ENCODE results near the gene MAGEA11.
"Not testable (repeated sequence)": the region's sequence is repeated elsewhere in the genome, so short reads cannot be mapped to it uniquely, and the experiment has no call there.

MAGEA11 gene, protein sequence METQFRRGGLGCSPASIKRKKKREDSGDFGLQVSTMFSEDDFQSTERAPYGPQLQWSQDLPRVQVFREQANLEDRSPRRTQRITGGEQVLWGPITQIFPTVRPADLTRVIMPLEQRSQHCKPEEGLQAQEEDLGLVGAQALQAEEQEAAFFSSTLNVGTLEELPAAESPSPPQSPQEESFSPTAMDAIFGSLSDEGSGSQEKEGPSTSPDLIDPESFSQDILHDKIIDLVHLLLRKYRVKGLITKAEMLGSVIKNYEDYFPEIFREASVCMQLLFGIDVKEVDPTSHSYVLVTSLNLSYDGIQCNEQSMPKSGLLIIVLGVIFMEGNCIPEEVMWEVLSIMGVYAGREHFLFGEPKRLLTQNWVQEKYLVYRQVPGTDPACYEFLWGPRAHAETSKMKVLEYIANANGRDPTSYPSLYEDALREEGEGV

DNA sequence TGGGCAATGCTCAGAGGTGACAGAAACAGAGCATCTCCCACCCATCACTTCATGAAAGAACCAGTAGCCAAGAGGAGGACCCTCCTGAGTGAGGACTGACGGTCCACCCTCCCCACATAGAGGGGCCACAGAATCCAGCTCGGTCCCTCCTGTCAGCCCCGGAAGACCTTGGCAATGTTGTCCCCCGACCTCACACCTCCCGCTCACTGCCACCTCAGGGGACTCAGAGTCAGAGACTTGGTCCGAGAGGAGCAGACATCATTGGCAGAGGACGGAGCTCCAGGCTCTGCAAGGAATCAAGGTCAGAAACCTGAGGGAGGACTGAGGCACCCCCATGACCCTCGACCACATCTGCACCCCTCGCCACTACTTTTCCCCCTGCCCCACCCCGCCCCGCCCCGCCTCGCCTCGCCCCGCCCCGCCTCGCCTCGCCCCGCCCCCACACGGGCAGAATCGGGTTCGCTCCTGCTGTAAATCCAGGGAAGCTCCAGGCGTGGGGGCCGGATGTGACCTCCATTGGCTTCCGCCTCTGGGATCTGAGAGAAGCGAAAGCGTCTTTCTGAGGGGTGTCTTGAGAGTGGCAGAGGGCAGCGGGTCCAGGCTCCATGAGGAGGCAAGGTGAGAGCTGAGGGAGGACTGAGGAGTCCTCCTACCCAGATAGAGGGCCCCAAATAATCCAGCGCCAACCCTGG, at the start of gene MAGEA11:
Gene MAGEA11, plus strand, starts transcription at position 516 of the 692 bp plus-strand sequence. CDS start 1,100 bp downstream, outside the sequence.
- no peak for DNase-seq

DNA sequence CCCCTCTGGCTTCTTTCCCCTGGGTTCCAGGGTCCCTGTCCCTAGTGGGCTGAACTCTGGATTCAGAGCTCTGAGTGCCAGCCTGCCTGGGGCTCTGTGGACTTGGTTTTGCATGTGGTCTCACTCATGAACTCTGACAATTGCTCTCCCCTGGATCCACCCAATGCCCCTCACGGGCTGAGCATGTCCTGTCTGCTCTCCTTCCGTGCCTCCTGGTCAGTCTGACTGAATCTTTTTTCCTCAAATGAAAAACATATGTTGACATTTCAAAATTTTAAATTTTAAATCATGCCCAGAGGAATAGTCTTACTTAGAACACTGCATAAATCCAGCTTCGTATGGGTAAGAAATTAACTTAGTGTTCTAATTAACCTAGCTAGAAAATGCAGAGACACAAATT, 36.8 kb upstream of the MAGEA11 start:
- not testable (repeated sequence) for DNase-seq

GRCh38 chrX:149675554-149675953, 36.3 kb upstream of the MAGEA11 start:
- not testable (repeated sequence) for DNase-seq

DNA sequence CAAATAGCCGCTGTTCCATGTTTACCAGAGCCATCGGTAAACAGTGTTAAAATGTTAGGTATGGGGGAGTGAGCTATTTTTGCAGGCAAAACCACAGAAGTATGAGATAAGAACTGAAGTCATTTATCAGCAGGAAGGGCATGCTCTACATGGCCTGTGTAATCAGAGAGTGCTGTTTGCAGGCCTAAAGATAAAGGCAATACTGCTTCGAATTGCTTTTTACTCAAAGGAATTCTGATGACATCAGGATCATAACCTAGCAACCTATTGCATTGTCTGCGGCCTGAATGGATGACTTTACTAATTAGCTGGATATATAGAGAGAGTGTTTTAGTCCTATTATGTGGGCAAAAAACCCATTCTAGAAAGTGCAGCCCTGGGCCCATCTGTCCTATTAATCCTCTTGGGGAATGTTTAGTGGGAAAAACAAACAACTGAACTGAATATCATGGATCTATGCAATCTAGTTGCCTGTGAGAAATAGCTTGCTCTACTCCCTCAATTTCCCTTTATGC, 32.6 kb upstream of the MAGEA11 start:
- DNase-seq = not testable (repeated sequence)

GRCh38 chrX:149681182-149681581, 30.7 kb upstream of the MAGEA11 start:
- no peak for DNase-seq

GRCh38 chrX:149682031-149682430, 29.8 kb upstream of the MAGEA11 start:
- no peak for DNase-seq

- no peak for DNase-seq
Observed at GRCh38 chrX:149682956-149683947, 28.6 kb upstream of the MAGEA11 start.

- no peak for DNase-seq
Observed at GRCh38 chrX:149683966-149684730, 27.7 kb upstream of the MAGEA11 start.

- no peak for DNase-seq
Observed at GRCh38 chrX:149687991-149688390, 23.9 kb upstream of the MAGEA11 start.

DNA sequence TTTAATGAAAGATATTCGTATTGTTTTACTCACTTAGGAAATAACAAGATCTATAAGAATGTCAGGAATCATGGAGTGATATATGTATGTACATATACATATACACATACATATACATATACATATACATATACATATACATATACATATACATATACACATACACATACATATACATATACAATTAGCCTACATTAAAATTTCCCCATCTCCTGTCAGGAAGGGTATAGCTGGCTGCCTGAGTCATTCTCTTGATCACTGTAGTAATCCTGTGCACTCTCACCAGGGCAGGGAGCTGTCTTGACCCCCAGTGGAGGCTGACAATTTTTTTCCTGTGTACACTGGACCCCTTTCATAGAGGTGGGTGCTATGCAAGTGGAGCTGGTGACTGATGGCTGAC, 23.3 kb upstream of the MAGEA11 start:
- no peak for DNase-seq

GRCh38 chrX:149691794-149692193, 20.1 kb upstream of the MAGEA11 start:
- DNase-seq = no peak

- DNase-seq = not testable (repeated sequence)
Observed at GRCh38 chrX:149692686-149693272, 19.1 kb upstream of the MAGEA11 start.

GRCh38 chrX:149699761-149700160, 12.1 kb upstream of the MAGEA11 start:
- DNase-seq = no peak

DNA sequence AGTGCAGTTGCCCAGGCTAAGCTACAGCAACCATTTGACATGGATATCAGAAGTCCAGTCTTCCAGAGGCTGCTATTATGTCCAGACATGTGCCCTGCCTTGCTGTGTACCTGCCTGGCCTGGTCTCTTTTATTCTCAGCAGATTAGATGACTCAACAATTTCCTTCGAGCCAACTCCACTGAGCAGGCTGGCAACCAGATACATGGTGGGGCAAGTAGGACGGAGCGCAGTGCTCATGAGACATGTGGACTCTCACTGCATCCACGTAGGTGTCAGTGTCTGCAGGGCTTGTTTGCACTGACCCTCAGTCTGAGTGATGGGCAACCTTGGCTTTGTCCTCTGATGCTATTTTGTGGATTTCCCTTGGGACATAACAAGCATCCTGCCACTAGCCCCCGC, 7.2 kb upstream of the MAGEA11 start:
- DNase-seq = no peak

- no peak for DNase-seq
Observed at GRCh38 chrX:149707147-149707901, 4.5 kb upstream of the MAGEA11 start.

- DNase-seq = no peak
Observed at GRCh38 chrX:149712831-149713230, 971 bp downstream of the MAGEA11 start.

GRCh38 chrX:149713279-149714050, 1.6 kb downstream of the MAGEA11 start:
- DNase-seq = no peak

- DNase-seq = no peak
Observed at GRCh38 chrX:149715468-149715867, 3.6 kb downstream of the MAGEA11 start.

DNA sequence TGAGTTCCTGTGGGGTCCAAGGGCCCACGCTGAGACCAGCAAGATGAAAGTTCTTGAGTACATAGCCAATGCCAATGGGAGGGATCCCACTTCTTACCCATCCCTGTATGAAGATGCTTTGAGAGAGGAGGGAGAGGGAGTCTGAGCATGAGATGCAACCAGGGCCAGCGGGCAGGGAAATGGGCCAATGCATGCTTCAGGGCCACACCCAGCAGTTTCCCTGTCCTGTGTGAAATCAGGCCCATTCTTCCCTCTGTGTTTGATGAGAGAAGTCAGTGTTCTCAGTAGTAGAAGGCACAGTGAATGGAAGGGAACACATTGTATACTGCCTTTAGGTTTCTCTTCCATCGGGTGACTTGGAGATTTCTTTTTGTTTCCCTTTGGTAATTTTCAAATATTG, 4.8 kb downstream of the MAGEA11 start:
- DNase-seq = no peak

GRCh38 chrX:149717803-149718202, 5.9 kb downstream of the MAGEA11 start:
- no peak for DNase-seq

Measured in GF-D8 (cell line).